NCI-H2107 (cell line): Measurements from ENCODE around the gene R3HDM2.
"Not testable (repeated sequence)": the region's sequence is repeated elsewhere in the genome, so short reads cannot be mapped to it uniquely, and the experiment has no call there.

ENCODE experiments used
- DNase-seq: peaks from one replicate; lab custom pipeline; 2025; lab: John Stamatoyannopoulos, UW

The R3HDM2 gene

GRCh38 chr12:57377103-57377840 lies 53.6 kb downstream of the R3HDM2 start:
- no peak for DNase-seq

- no peak for DNase-seq
These were observed 58.6 kb downstream of the R3HDM2 start for GRCh38 chr12:57372233-57372632.

GRCh38 chr12:57370696-57371095 lies 60.1 kb downstream of the R3HDM2 start:
- DNase-seq, result no peak

GRCh38 chr12:57370072-57370471 lies 60.8 kb downstream of the R3HDM2 start:
- DNase-seq, result no peak

- DNase-seq, result no peak
These were observed 61.6 kb downstream of the R3HDM2 start for GRCh38 chr12:57369202-57369601.

- no peak for DNase-seq
These were observed 62.3 kb downstream of the R3HDM2 start for GRCh38 chr12:57368349-57369095.

GRCh38 chr12:57367121-57367520 lies 63.7 kb downstream of the R3HDM2 start:
- no peak for DNase-seq

GRCh38 chr12:57366315-57366714 lies 64.5 kb downstream of the R3HDM2 start:
- DNase-seq, result no peak

- DNase-seq, result not testable (repeated sequence)
These were observed 66.7 kb downstream of the R3HDM2 start for GRCh38 chr12:57364156-57364555.

- DNase-seq, result no peak
These were observed 70.4 kb downstream of the R3HDM2 start for GRCh38 chr12:57360468-57360867.

- no peak for DNase-seq
These were observed 72.2 kb downstream of the R3HDM2 start for GRCh38 chr12:57358646-57359045.

- DNase-seq, result no peak
These were observed 75.1 kb downstream of the R3HDM2 start for GRCh38 chr12:57355734-57356133.

GRCh38 chr12:57352166-57352565 lies 78.7 kb downstream of the R3HDM2 start:
- no peak for DNase-seq

GRCh38 chr12:57347284-57347683 lies 83.6 kb downstream of the R3HDM2 start:
- no peak for DNase-seq

GRCh38 chr12:57343703-57344378 lies 87.0 kb downstream of the R3HDM2 start:
- DNase-seq, result no peak

- no peak for DNase-seq
These were observed 88.6 kb downstream of the R3HDM2 start for GRCh38 chr12:57342207-57342691.

- no peak for DNase-seq
These were observed 89.4 kb downstream of the R3HDM2 start for GRCh38 chr12:57341275-57341990.

GRCh38 chr12:57340104-57340503 lies 90.7 kb downstream of the R3HDM2 start:
- DNase-seq, result no peak

GRCh38 chr12:57336299-57336698 lies 94.5 kb downstream of the R3HDM2 start:
- not testable (repeated sequence) for DNase-seq

- DNase-seq, result no peak
These were observed 96.6 kb downstream of the R3HDM2 start for GRCh38 chr12:57334219-57334618.

- DNase-seq, result no peak
These were observed 98.1 kb downstream of the R3HDM2 start for GRCh38 chr12:57332646-57333312.

- DNase-seq, result no peak
These were observed 99.9 kb downstream of the R3HDM2 start for GRCh38 chr12:57330992-57331391.
